ENCODE data around the gene RFX5.

- TF ChIP-seq POLR2A (IDR thresholded peaks at IDR 0.05) (no peak), CTCF (IDR thresholded peaks at IDR 0.05) (no peak)
These were observed 30.3 kb upstream of the RFX5 start for GRCh38 chr1:151377150-151377884.

All from upper lobe of left lung (tissue), 4 donors.